Liver (tissue), 3 donors: Measurements from ENCODE around the gene ASNSD1.

Source experiments
- EGR1 ChIP-seq, 2 donors: IDR thresholded peaks; 2 replicates each; pipeline ENCODE4 v1.6.1; 2016 to 2018; ENCODE audit warnings: antibody characterized with exemption in 2 of 2, low read depth in 2 of 2
- RAD21 ChIP-seq, 2 donors: IDR thresholded peaks; 2 replicates each; pipeline ENCODE4 v1.6.1; 2016; ENCODE audit warnings: antibody characterized with exemption in 2 of 2, mild to moderate bottlenecking in 2 of 2
- SP1 ChIP-seq: IDR thresholded peaks from 2 replicates; pipeline ENCODE4 v1.6.1; 2018; ENCODE audit warnings: antibody characterized with exemption, mild to moderate bottlenecking
- TF ChIP-seq, protein P1 (sequence below): fragments of 150-350 bp; IDR thresholded peaks from 2 replicates; pipeline ENCODE4 v1.5.1; 2017; ENCODE audit warnings: improper control_type of control experiment, low read depth, low read length; ENCODE audit not compliant: missing input control
- donor health status: healthy.
- donor health status: healthy.

DNA sequence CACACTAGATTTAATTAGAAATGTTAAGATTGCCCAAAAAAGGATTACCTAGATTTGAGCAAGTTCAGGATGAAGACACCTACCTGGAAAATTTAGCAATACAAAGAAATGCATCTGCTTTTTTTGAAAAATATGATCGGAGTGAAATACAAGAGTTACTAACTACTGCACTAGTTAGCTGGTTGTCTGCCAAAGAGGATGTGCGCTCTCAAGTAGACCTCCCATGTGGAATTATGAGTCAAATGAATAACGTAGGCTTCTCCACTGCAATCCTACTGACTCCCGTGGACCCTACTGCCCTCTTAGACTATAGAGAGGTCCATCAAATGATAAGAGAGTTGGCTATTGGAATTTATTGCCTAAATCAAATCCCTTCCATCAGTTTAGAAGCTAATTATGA, 15.2 kb downstream of the ASNSD1 start:
- TF ChIP-seq, protein P1, sequence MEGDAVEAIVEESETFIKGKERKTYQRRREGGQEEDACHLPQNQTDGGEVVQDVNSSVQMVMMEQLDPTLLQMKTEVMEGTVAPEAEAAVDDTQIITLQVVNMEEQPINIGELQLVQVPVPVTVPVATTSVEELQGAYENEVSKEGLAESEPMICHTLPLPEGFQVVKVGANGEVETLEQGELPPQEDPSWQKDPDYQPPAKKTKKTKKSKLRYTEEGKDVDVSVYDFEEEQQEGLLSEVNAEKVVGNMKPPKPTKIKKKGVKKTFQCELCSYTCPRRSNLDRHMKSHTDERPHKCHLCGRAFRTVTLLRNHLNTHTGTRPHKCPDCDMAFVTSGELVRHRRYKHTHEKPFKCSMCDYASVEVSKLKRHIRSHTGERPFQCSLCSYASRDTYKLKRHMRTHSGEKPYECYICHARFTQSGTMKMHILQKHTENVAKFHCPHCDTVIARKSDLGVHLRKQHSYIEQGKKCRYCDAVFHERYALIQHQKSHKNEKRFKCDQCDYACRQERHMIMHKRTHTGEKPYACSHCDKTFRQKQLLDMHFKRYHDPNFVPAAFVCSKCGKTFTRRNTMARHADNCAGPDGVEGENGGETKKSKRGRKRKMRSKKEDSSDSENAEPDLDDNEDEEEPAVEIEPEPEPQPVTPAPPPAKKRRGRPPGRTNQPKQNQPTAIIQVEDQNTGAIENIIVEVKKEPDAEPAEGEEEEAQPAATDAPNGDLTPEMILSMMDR, result no peak
- TF ChIP-seq SP1 (no peak), RAD21 (IDR thresholded peaks at IDR 0.05) (no peak), EGR1 (IDR thresholded peaks at IDR 0.05; ENCODE audit: low read depth in 2 of 2) (no peak)
